ENCODE data around the gene RASGRP1.

Gene RASGRP1

GRCh38 chr15:38533416-38533915 lies 31.1 kb downstream of the RASGRP1 start:
- H3K27ac ChIP-seq (ENCODE audit: insufficient read depth in 1 of 2, low read depth in 1 of 2, low read length in 2 of 2, poor library complexity in 1 of 2, severe bottlenecking in 2 of 2) = no peak overlapping the region
- no peak overlapping the region for H3K4me3 ChIP-seq (ENCODE audit: control insufficient read depth in 1 of 7, extremely low read depth in 1 of 7, insufficient read depth in 4 of 7, low read depth in 2 of 7, low read length in 6 of 7)
- no peaks in the 10 kb centered on the region for H3K4me1 ChIP-seq (ENCODE audit: control extremely low read depth in 1 of 4, control insufficient read depth in 4 of 4, insufficient read depth in 4 of 4, low read length in 3 of 4)
- WGBS (ENCODE audit: insufficient coverage) = 96% methylated on average over 6 of the region's 6 CpGs
- DNase-seq = no peak
- H3K27me3 ChIP-seq (replicated peaks in 2 of 5; ENCODE audit: control insufficient read depth in 4 of 5, insufficient read depth in 5 of 5, low read length in 4 of 5) = no peaks in the 10 kb centered on the region
- POLR2A ChIA-PET = no interaction called here
- CTCF ChIA-PET = interaction anchor here (0.8 to 1.4 kb wide), 2 partner anchors 12 to 30 kb away, joined by 3 read pairs; no protein-coding TSS in a partner anchor
- H3K36me3 ChIP-seq (ENCODE audit: control insufficient read depth in 4 of 4, insufficient read depth in 4 of 4, low read length in 3 of 4) = no peaks in the 10 kb centered on the region
- no peaks in the 10 kb centered on the region for H3K9me3 ChIP-seq (ENCODE audit: control extremely low read depth in 1 of 5, control insufficient read depth in 4 of 5, insufficient read depth in 2 of 5, low read depth in 1 of 5, low read length in 4 of 5)

- Histone ChIP-seq H3K36me3 (ENCODE audit: control insufficient read depth in 4 of 4, insufficient read depth in 4 of 4, low read length in 3 of 4) (no peaks in the 10 kb centered on the region), H3K4me1 (ENCODE audit: control extremely low read depth in 1 of 4, control insufficient read depth in 4 of 4, insufficient read depth in 4 of 4, low read length in 3 of 4) (no peaks in the 10 kb centered on the region), H3K9me3 (ENCODE audit: control extremely low read depth in 1 of 5, control insufficient read depth in 4 of 5, insufficient read depth in 2 of 5, low read depth in 1 of 5, low read length in 4 of 5) (no peaks in the 10 kb centered on the region), H3K27ac (ENCODE audit: insufficient read depth in 1 of 2, low read depth in 1 of 2, low read length in 2 of 2, poor library complexity in 1 of 2, severe bottlenecking in 2 of 2) (no peak overlapping the region), H3K4me3 (ENCODE audit: control insufficient read depth in 1 of 7, extremely low read depth in 1 of 7, insufficient read depth in 4 of 7, low read depth in 2 of 7, low read length in 6 of 7) (no peak overlapping the region), H3K27me3 (replicated peaks in 2 of 5; ENCODE audit: control insufficient read depth in 4 of 5, insufficient read depth in 5 of 5, low read length in 4 of 5) (no peaks in the 10 kb centered on the region)
- DNase-seq = no peak
- WGBS (ENCODE audit: insufficient coverage) = 98% methylated on average over 3 of the region's 3 CpGs
- POLR2A ChIA-PET = no interaction called here
- CTCF ChIA-PET = interaction anchor here (1.4 kb wide), 1 partner anchor 12 kb away, joined by 3 read pairs; no protein-coding TSS in a partner anchor
These were observed 31.9 kb downstream of the RASGRP1 start for GRCh38 chr15:38532728-38533127.

DNA sequence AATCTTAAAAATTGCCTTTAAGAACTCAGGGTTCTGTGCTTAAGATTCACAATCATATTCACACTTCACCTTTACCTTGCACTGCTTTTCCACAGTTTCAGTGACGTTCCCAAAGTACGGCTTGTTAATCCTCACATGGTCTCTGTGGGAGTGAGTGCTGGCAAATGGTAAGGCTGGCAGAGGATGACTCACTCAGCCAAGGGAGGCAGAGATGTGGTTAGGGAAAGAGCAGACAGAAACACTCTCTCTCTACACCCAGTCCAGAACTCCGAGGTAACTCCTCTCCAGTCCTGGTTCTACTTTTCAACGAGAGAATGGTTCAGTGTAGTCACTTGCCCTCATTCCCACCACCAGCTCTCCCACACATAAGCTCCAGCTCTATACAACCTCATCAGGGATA lies 33.1 kb downstream of the RASGRP1 start:
- Histone ChIP-seq H3K36me3 (ENCODE audit: control insufficient read depth in 4 of 4, insufficient read depth in 4 of 4, low read length in 3 of 4) (no peaks in the 10 kb centered on the region), H3K4me3 (ENCODE audit: control insufficient read depth in 1 of 7, extremely low read depth in 1 of 7, insufficient read depth in 4 of 7, low read depth in 2 of 7, low read length in 6 of 7) (no peak overlapping the region)

GRCh38 chr15:38530113-38530512 lies 34.5 kb downstream of the RASGRP1 start:
- H3K36me3 ChIP-seq (ENCODE audit: control insufficient read depth in 4 of 4, insufficient read depth in 4 of 4, low read length in 3 of 4) = no peaks in the 10 kb centered on the region
- no peak overlapping the region for H3K4me3 ChIP-seq (ENCODE audit: control insufficient read depth in 1 of 7, extremely low read depth in 1 of 7, insufficient read depth in 4 of 7, low read depth in 2 of 7, low read length in 6 of 7)
- H3K27ac ChIP-seq (ENCODE audit: insufficient read depth in 1 of 2, low read depth in 1 of 2, low read length in 2 of 2, poor library complexity in 1 of 2, severe bottlenecking in 2 of 2) = no peak overlapping the region
- no peaks in the 10 kb centered on the region for H3K9me3 ChIP-seq (ENCODE audit: control extremely low read depth in 1 of 5, control insufficient read depth in 4 of 5, insufficient read depth in 2 of 5, low read depth in 1 of 5, low read length in 4 of 5)
- POLR2A ChIA-PET = no interaction called here
- CTCF ChIA-PET = interaction anchor here (1.2 kb wide), 1 partner anchor 24 kb away, joined by 3 read pairs; no protein-coding TSS in a partner anchor
- 100% methylated on average over 1 of the region's 1 CpG for WGBS (ENCODE audit: insufficient coverage)
- no peaks in the 10 kb centered on the region for H3K27me3 ChIP-seq (replicated peaks in 2 of 5; ENCODE audit: control insufficient read depth in 4 of 5, insufficient read depth in 5 of 5, low read length in 4 of 5)
- H3K4me1 ChIP-seq (ENCODE audit: control extremely low read depth in 1 of 4, control insufficient read depth in 4 of 4, insufficient read depth in 4 of 4, low read length in 3 of 4) = no peaks in the 10 kb centered on the region
- DNase-seq = no peak

More for the DNA sequence above, 33.1 kb downstream of the RASGRP1 start:
- DNase-seq = no peak
- ChIA-PET CTCF (interaction anchor here (0.9 kb wide), 1 partner anchor 29 kb away, joined by 4 read pairs; no protein-coding TSS in a partner anchor), POLR2A (no interaction called here)
- Histone ChIP-seq H3K27ac (ENCODE audit: insufficient read depth in 1 of 2, low read depth in 1 of 2, low read length in 2 of 2, poor library complexity in 1 of 2, severe bottlenecking in 2 of 2) (no peak overlapping the region), H3K9me3 (ENCODE audit: control extremely low read depth in 1 of 5, control insufficient read depth in 4 of 5, insufficient read depth in 2 of 5, low read depth in 1 of 5, low read length in 4 of 5) (no peaks in the 10 kb centered on the region), H3K4me1 (ENCODE audit: control extremely low read depth in 1 of 4, control insufficient read depth in 4 of 4, insufficient read depth in 4 of 4, low read length in 3 of 4) (no peaks in the 10 kb centered on the region), H3K27me3 (replicated peaks in 2 of 5; ENCODE audit: control insufficient read depth in 4 of 5, insufficient read depth in 5 of 5, low read length in 4 of 5) (no peaks in the 10 kb centered on the region)
- 100% methylated on average over 2 of the region's 4 CpGs for WGBS (ENCODE audit: insufficient coverage)

DNA sequence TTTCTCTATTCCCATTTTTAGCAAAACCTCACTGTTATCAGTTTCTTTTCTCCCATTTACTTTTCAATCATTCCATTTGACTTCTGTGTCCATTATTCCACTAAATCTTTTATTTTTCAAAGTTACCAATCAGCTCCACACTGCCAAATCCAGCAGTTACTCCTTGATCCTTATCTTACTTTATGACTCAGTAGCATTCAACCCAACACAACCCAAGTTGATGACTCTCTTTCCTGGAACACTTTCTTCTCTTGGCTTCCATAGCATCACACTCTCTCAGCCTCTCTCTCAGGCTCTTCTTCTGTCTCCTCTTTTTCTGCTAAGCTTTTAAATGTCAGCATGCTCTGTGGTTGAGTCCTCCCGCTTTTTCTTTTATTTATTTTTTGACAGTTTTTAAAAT lies 36.3 kb downstream of the RASGRP1 start:
- Histone ChIP-seq H3K4me1 (ENCODE audit: control extremely low read depth in 1 of 4, control insufficient read depth in 4 of 4, insufficient read depth in 4 of 4, low read length in 3 of 4) (no peaks in the 10 kb centered on the region), H3K4me3 (ENCODE audit: control insufficient read depth in 1 of 7, extremely low read depth in 1 of 7, insufficient read depth in 4 of 7, low read depth in 2 of 7, low read length in 6 of 7) (no peak overlapping the region), H3K36me3 (ENCODE audit: control insufficient read depth in 4 of 4, insufficient read depth in 4 of 4, low read length in 3 of 4) (no peaks in the 10 kb centered on the region), H3K9me3 (ENCODE audit: control extremely low read depth in 1 of 5, control insufficient read depth in 4 of 5, insufficient read depth in 2 of 5, low read depth in 1 of 5, low read length in 4 of 5) (no peaks in the 10 kb centered on the region), H3K27ac (ENCODE audit: insufficient read depth in 1 of 2, low read depth in 1 of 2, low read length in 2 of 2, poor library complexity in 1 of 2, severe bottlenecking in 2 of 2) (no peak overlapping the region), H3K27me3 (replicated peaks in 2 of 5; ENCODE audit: control insufficient read depth in 4 of 5, insufficient read depth in 5 of 5, low read length in 4 of 5) (no peaks in the 10 kb centered on the region)
- no peak for DNase-seq
- CTCF ChIA-PET = interaction anchor here (1.6 kb wide), 1 partner anchor 24 kb away, joined by 3 read pairs; no protein-coding TSS in a partner anchor
- no CpG with 5 or more reads among the region's 1 CpG for WGBS (ENCODE audit: insufficient coverage)
- POLR2A ChIA-PET = no interaction called here

- CTCF ChIA-PET = no interaction called here
- Histone ChIP-seq H3K9me3 (ENCODE audit: control extremely low read depth in 1 of 5, control insufficient read depth in 4 of 5, insufficient read depth in 2 of 5, low read depth in 1 of 5, low read length in 4 of 5) (no peaks in the 10 kb centered on the region), H3K27me3 (replicated peaks in 2 of 5; ENCODE audit: control insufficient read depth in 4 of 5, insufficient read depth in 5 of 5, low read length in 4 of 5) (no peaks in the 10 kb centered on the region), H3K4me1 (ENCODE audit: control extremely low read depth in 1 of 4, control insufficient read depth in 4 of 4, insufficient read depth in 4 of 4, low read length in 3 of 4) (no peaks in the 10 kb centered on the region), H3K36me3 (ENCODE audit: control insufficient read depth in 4 of 4, insufficient read depth in 4 of 4, low read length in 3 of 4) (no peaks in the 10 kb centered on the region), H3K4me3 (ENCODE audit: control insufficient read depth in 1 of 7, extremely low read depth in 1 of 7, insufficient read depth in 4 of 7, low read depth in 2 of 7, low read length in 6 of 7) (no peak overlapping the region), H3K27ac (ENCODE audit: insufficient read depth in 1 of 2, low read depth in 1 of 2, low read length in 2 of 2, poor library complexity in 1 of 2, severe bottlenecking in 2 of 2) (no peak overlapping the region)
- 94% methylated on average over 2 of the region's 2 CpGs for WGBS (ENCODE audit: insufficient coverage)
- DNase-seq = no peak
- POLR2A ChIA-PET = no interaction called here
These were observed 38.5 kb downstream of the RASGRP1 start for GRCh38 chr15:38526158-38526557.

DNA sequence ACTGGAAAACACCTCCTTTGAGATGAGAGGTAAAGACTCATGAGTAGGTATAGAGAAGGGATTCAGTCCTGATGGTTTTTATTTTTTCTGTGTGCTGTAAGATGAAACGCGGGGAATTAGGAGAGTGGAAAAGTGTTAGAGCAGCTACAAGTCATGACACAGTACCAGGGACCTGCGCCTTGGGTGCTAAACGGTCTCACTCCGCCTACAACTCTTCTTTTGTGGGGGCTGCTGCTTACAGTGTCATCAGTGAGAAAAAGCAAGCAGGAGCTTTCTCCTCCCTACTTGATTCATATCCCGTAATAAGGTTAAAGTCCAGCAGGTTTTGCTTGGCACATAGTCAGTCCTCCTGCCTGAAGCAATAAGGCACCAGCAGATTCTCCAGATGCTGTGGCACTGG lies 39.1 kb downstream of the RASGRP1 start:
- CTCF ChIA-PET = no interaction called here
- no peak overlapping the region for H3K4me3 ChIP-seq (ENCODE audit: control insufficient read depth in 1 of 7, extremely low read depth in 1 of 7, insufficient read depth in 4 of 7, low read depth in 2 of 7, low read length in 6 of 7)
- H3K36me3 ChIP-seq (ENCODE audit: control insufficient read depth in 4 of 4, insufficient read depth in 4 of 4, low read length in 3 of 4) = no peaks in the 10 kb centered on the region
- no peak overlapping the region for H3K27ac ChIP-seq (ENCODE audit: insufficient read depth in 1 of 2, low read depth in 1 of 2, low read length in 2 of 2, poor library complexity in 1 of 2, severe bottlenecking in 2 of 2)
- H3K27me3 ChIP-seq (replicated peaks in 2 of 5; ENCODE audit: control insufficient read depth in 4 of 5, insufficient read depth in 5 of 5, low read length in 4 of 5) = no peaks in the 10 kb centered on the region
- H3K4me1 ChIP-seq (ENCODE audit: control extremely low read depth in 1 of 4, control insufficient read depth in 4 of 4, insufficient read depth in 4 of 4, low read length in 3 of 4) = no peaks in the 10 kb centered on the region
- no peaks in the 10 kb centered on the region for H3K9me3 ChIP-seq (ENCODE audit: control extremely low read depth in 1 of 5, control insufficient read depth in 4 of 5, insufficient read depth in 2 of 5, low read depth in 1 of 5, low read length in 4 of 5)
- WGBS (ENCODE audit: insufficient coverage) = 100% methylated on average over 6 of the region's 6 CpGs
- no peak for DNase-seq
- POLR2A ChIA-PET = no interaction called here

Data from common myeloid progenitor, CD34-positive (primary cell).